ENCODE data around the gene RANBP1. TPM values are rescaled to one million over a fixed set of nuclear protein-coding genes. Genes with fewer than 3 reads are reported as not detected.

Gene RANBP1
- total and polyA plus RNA-seq, 9 of the 15 experiments (the other 6 are each of a cell fraction or from before 2014, with no cell fraction given): 162 to 2,891 (median 1,289) TPM

GRCh38 chr22:20174785-20175596, 59.1 kb downstream of the RANBP1 start (continued):
- TF ChIP-seq TCF15 (CRISPR knock-in tag; IDR thresholded peaks at IDR 0.05): no peak
- no peak for TF ChIP-seq ZNF655 (CRISPR knock-in tag; IDR thresholded peaks at IDR 0.05)
- no peak for TF ChIP-seq MAFF (IDR thresholded peaks at IDR 0.05; ENCODE audit: low read length)
- TF ChIP-seq HES1 (IDR thresholded peaks at IDR 0.05; ENCODE audit: low read depth): no peak
- TF ChIP-seq ZSCAN32 (CRISPR knock-in tag; IDR thresholded peaks at IDR 0.05): no peak
- no peak for TF ChIP-seq DDX20 (tag; IDR thresholded peaks at IDR 0.05; ENCODE audit: low read depth)
- no peak for TF ChIP-seq RBM39 (optimal IDR thresholded peaks at IDR 0.05; ENCODE audit: low read depth, low read length)
- no peak for TF ChIP-seq ZNF589 (CRISPR knock-in tag; IDR thresholded peaks at IDR 0.05; ENCODE audit: low read depth)
- no peak for TF ChIP-seq ZNF134 (CRISPR knock-in tag; conservative IDR thresholded peaks at IDR 0.05)
- no peak for TF ChIP-seq HNRNPK (IDR thresholded peaks at IDR 0.05; ENCODE audit: low read depth, low read length, poor library complexity, severe bottlenecking)
- TF ChIP-seq SRF (CRISPR knock-in tag; IDR thresholded peaks at IDR 0.05): no peak
- no peak for TF ChIP-seq E2F8 (IDR thresholded peaks at IDR 0.05; ENCODE audit: low read depth, partially characterized antibody)
- no peak for TF ChIP-seq TAF1 (IDR thresholded peaks at IDR 0.05; ENCODE audit: control insufficient read depth, extremely low read depth, insufficient read depth, low read length, severe bottlenecking)
- TF ChIP-seq FOSL1 (tag; conservative IDR thresholded peaks at IDR 0.05): no peak
- TF ChIP-seq AFF4 (CRISPR knock-in tag; IDR thresholded peaks at IDR 0.05): no peak
- no peak for TF ChIP-seq E2F1 (CRISPR knock-in tag; IDR thresholded peaks at IDR 0.05)

Measured in K562 (cell line).